SK-N-SH (cell line): ENCODE data around the gene THADA. TPM values are rescaled to one million over a fixed set of nuclear protein-coding genes. Genes with fewer than 3 reads are reported as not detected.

ENCODE experiments used
- CTCF ChIA-PET: fragments of 300-600, 350-600 bp; formaldehyde crosslinking; extraction: SDS; loops from one replicate; lab custom pipeline; 2021; lab: Yijun Ruan, JAX
- POLR2A ChIA-PET: fragments of 350-600 bp; sonication (Branson Sonifier 250); formaldehyde crosslinking; extraction: SDS; loops from one replicate; lab custom pipeline; 2020; ENCODE audit warnings: antibody characterized with exemption, inconsistent platforms; lab: Yijun Ruan, JAX
- DNase-seq: peaks from one replicate; pipeline ENCODE4 v3.0.0; 2012
- H2AFZ ChIP-seq: fragments of 200-600 bp; sonication (generic); 2 replicates; pipeline ENCODE4 v1.8.1; 2016; ENCODE audit warnings: antibody characterized with exemption, mild to moderate bottlenecking, low read depth
- H3F3A ChIP-seq: fragments of 200-600 bp; sonication (generic); replicated peaks from 2 replicates; pipeline ENCODE3; 2016; ENCODE audit warnings: antibody characterized with exemption, mild to moderate bottlenecking; ENCODE audit not compliant: insufficient read depth
- H3K27ac ChIP-seq, 2 experiments: fragments of 200-500 bp in 1 of 2; fragments of 200-600 bp in 1 of 2; sonication (Bioruptor generic) in 1 of 2; sonication (generic), shearing (Covaris generic) in 1 of 2; 2 replicates each; pipeline versions ENCODE4 v1.5.1 to v1.6.1; 2014 to 2016; ENCODE audit warnings: low read depth in 2 of 2, inconsistent platforms in 1 of 2, low read length in 1 of 2, mild to moderate bottlenecking in 1 of 2, mixed read lengths in 1 of 2
- H3K27me3 ChIP-seq: fragments of 200-600 bp; sonication (generic), shearing (Covaris generic); 2 replicates; pipeline ENCODE4 v1.6.1; 2016; ENCODE audit warnings: mixed run types; ENCODE audit not compliant: insufficient read depth
- H3K36me3 ChIP-seq, 2 experiments: fragments of 200-500 bp in 1 of 2; fragments of 200-600 bp in 1 of 2; sonication (Bioruptor generic) in 1 of 2; sonication (generic) in 1 of 2; replicated peaks in 1 of 2; 2 replicates each; pipeline versions ENCODE3 to v1.5.1; 2014 to 2016; ENCODE audit warnings: low read length in 1 of 2, mild to moderate bottlenecking in 1 of 2; ENCODE audit not compliant: insufficient read depth in 2 of 2, control insufficient read depth in 1 of 2
- H3K4me1 ChIP-seq, 2 experiments: fragments of 200-500 bp in 1 of 2; fragments of 200-600 bp in 1 of 2; sonication (Bioruptor generic) in 1 of 2; sonication (generic), shearing (Covaris generic) in 1 of 2; 2 replicates each; pipeline versions ENCODE4 v1.5.1 to v1.6.1; 2014 to 2016; ENCODE audit warnings: low read depth in 1 of 2, low read length in 1 of 2, mixed run types in 1 of 2; ENCODE audit not compliant: insufficient read depth in 2 of 2, control insufficient read depth in 1 of 2
- H3K4me2 ChIP-seq: fragments of 200-600 bp; sonication (generic), shearing (Covaris generic); 2 replicates; pipeline ENCODE4 v1.6.1; 2017; ENCODE audit warnings: mixed run types
- H3K4me3 ChIP-seq, 2 experiments: fragments of 200-500 bp in 1 of 2; fragments of 200-600 bp in 1 of 2; sonication (Bioruptor generic) in 1 of 2; sonication (generic), shearing (Covaris generic) in 1 of 2; 2 replicates each; pipeline versions ENCODE4 v1.5.1 to v1.8.1; 2014 to 2016; ENCODE audit warnings: low read depth in 2 of 2, inconsistent platforms in 1 of 2, low read length in 1 of 2, mild to moderate bottlenecking in 1 of 2, mixed read lengths in 1 of 2, moderate library complexity in 1 of 2
- H3K79me2 ChIP-seq: fragments of 200-600 bp; sonication (generic); 2 replicates; pipeline ENCODE4 v1.8.1; 2017; ENCODE audit warnings: mild to moderate bottlenecking; ENCODE audit not compliant: insufficient read depth
- H3K9ac ChIP-seq: fragments of 200-600 bp; sonication (generic); 2 replicates; pipeline ENCODE4 v1.6.1; 2017; ENCODE audit warnings: mixed run types
- H3K9me2 ChIP-seq: fragments of 200-600 bp; sonication (generic); 2 replicates; pipeline ENCODE4 v1.6.1; 2017; ENCODE audit warnings: mixed run types
- H3K9me3 ChIP-seq: fragments of 200-600 bp; sonication (generic); 2 replicates; pipeline ENCODE4 v1.6.1; 2017; ENCODE audit warnings: mixed run types, mild to moderate bottlenecking, moderate library complexity
- H4K20me1 ChIP-seq: fragments of 200-600 bp; sonication (generic); 2 replicates; pipeline ENCODE4 v1.6.1; 2017; ENCODE audit warnings: mild to moderate bottlenecking, mixed run types; ENCODE audit not compliant: insufficient read depth
- CHD2 ChIP-seq: fragments of 150-350 bp; IDR thresholded peaks from 2 replicates; pipeline ENCODE4 v1.6.1; 2018; ENCODE audit warnings: low read length; ENCODE audit not compliant: partially characterized antibody
- EP300 ChIP-seq, 2 experiments: IDR thresholded peaks; 2 replicates each; pipeline versions ENCODE4 v1.4.0 to v1.6.1; 2012; ENCODE audit warnings: borderline replicate concordance in 1 of 2, low read depth in 1 of 2, low read length in 1 of 2
- EZH2phosphoT487 ChIP-seq: fragments of 200-600 bp; sonication (generic); IDR thresholded peaks from 2 replicates; pipeline ENCODE4 v1.6.1; 2017; ENCODE audit warnings: low read depth, mixed run types, mild to moderate bottlenecking, antibody characterized with exemption, moderate library complexity, borderline replicate concordance
- FOSL2 ChIP-seq: IDR thresholded peaks from 2 replicates; pipeline ENCODE4 v1.4.0; 2012; ENCODE audit warnings: low read depth, mild to moderate bottlenecking, moderate library complexity, borderline replicate concordance
- FOXM1 ChIP-seq: IDR thresholded peaks from 2 replicates; pipeline ENCODE4 v1.4.0; 2012; ENCODE audit warnings: low read depth, mild to moderate bottlenecking
- GABPA ChIP-seq: IDR thresholded peaks from 2 replicates; pipeline ENCODE4 v1.4.0; 2012; ENCODE audit warnings: low read depth, mild to moderate bottlenecking
- GATA2 ChIP-seq: sonication (generic); formaldehyde crosslinking; IDR thresholded peaks from 2 replicates; pipeline ENCODE4 v1.5.0; 2020; ENCODE audit warnings: mild to moderate bottlenecking, missing genetic modification reagents
- IRF3 ChIP-seq: fragments of 150-350 bp; IDR thresholded peaks from 2 replicates; pipeline ENCODE4 v1.6.1; 2016; ENCODE audit warnings: mild to moderate bottlenecking, low read depth, low read length
- MXI1 ChIP-seq: IDR thresholded peaks from 2 replicates; pipeline ENCODE4 v1.6.1; 2012; ENCODE audit warnings: mild to moderate bottlenecking, low read depth, low read length, improper control_type of control experiment
- RAD21 ChIP-seq: IDR thresholded peaks from 2 replicates; pipeline ENCODE4 v1.6.1; 2012; ENCODE audit warnings: mild to moderate bottlenecking, low read length
- RFX5 ChIP-seq: IDR thresholded peaks from 2 replicates; pipeline ENCODE4 v1.6.1; 2012; ENCODE audit warnings: mild to moderate bottlenecking, improper control_type of control experiment, low read length
- RXRA ChIP-seq: IDR thresholded peaks from 2 replicates; pipeline ENCODE4 v1.4.0; 2012; ENCODE audit warnings: low read depth, mild to moderate bottlenecking, borderline replicate concordance
- TCF12 ChIP-seq: IDR thresholded peaks from 2 replicates; pipeline ENCODE4 v1.4.0; 2012
- TEAD4 ChIP-seq: IDR thresholded peaks from 2 replicates; pipeline ENCODE4 v1.4.0; 2012; ENCODE audit warnings: mild to moderate bottlenecking, borderline replicate concordance; ENCODE audit not compliant: insufficient read depth
- USF1 ChIP-seq: IDR thresholded peaks from 2 replicates; pipeline ENCODE4 v1.4.0; 2012; ENCODE audit warnings: low read depth, borderline replicate concordance
- WGBS: methylation state at CpG from one replicate; pipeline ENCODE4 v1.1.6; 2017; ENCODE audit warnings: low lambda C conversion rate; 5-methylcytosine and 5-hydroxymethylcytosine counted together
- polyA plus RNA-seq, 3 experiments: library from polyadenylated mRNA; depleted of rRNA; stranded (reverse); fragments of >200 nt; gene quantifications; 2 replicates each; pipeline ENCODE4 v1.2.3, GENCODE V29; 2012

THADA gene
- polyA plus RNA-seq, 1 of the 3 experiments (the other 2 are of a cell fraction), result 25.6 TPM

GRCh38 chr2:43453179-43454170, 142.4 kb downstream of the THADA start:
- 77% methylated on average over 6 of the region's 6 CpGs for WGBS
- ChIA-PET POLR2A (no interaction called here), CTCF (interaction anchor here (0.8 to 1.9 kb wide), 3 partner anchors 11 to 39 kb away, joined by 3 to 12 read pairs (median 3); no protein-coding TSS in a partner anchor)
- no peak overlapping the region for H2AFZ ChIP-seq
- peaks cover 22% of the 10 kb centered on the region for H3F3A ChIP-seq
- peaks cover 3% of the 10 kb centered on the region; the same call in 1 of the 2 replicates for H3K9me3 ChIP-seq
- H3K9me2 ChIP-seq, result no peaks in the 10 kb centered on the region
- H3K4me3 ChIP-seq, result no peak overlapping the region
- no peak for DNase-seq
- H3K9ac ChIP-seq, result no peak overlapping the region
- TF ChIP-seq EZH2phosphoT487 (no peak), RXRA (no peak), FOSL2 (no peak), TCF12 (no peak), IRF3 (no peak), CHD2 (no peak), RFX5 (no peak), GABPA (no peak), TEAD4 (no peak), MXI1 (no peak), RAD21 (no peak), GATA2 (CRISPR knock-in tag) (no peak), FOXM1 (no peak), USF1 (no peak), EP300 (IDR thresholded peaks at IDR 0.05; ENCODE audit: borderline replicate concordance in 1 of 2, low read depth in 1 of 2, low read length in 1 of 2) (no peak)
- no peaks in the 10 kb centered on the region for H4K20me1 ChIP-seq
- no peaks in the 10 kb centered on the region for H3K27me3 ChIP-seq
- H3K36me3 ChIP-seq, result peaks cover 2 to 3% of the 10 kb centered on the region in 2 experiments
- no peaks in the 10 kb centered on the region for H3K79me2 ChIP-seq
- peaks cover 6 to 37% of the 10 kb centered on the region in 2 experiments; a peak in 3 of 4 replicates for H3K4me1 ChIP-seq
- no peak overlapping the region for H3K4me2 ChIP-seq
- peak overlapping the region in 1 of 2 experiments; percentile 14; a peak in 2 of 4 replicates for H3K27ac ChIP-seq
